Measurements from ENCODE around the gene CDK11B.

Gene CDK11B

DNA sequence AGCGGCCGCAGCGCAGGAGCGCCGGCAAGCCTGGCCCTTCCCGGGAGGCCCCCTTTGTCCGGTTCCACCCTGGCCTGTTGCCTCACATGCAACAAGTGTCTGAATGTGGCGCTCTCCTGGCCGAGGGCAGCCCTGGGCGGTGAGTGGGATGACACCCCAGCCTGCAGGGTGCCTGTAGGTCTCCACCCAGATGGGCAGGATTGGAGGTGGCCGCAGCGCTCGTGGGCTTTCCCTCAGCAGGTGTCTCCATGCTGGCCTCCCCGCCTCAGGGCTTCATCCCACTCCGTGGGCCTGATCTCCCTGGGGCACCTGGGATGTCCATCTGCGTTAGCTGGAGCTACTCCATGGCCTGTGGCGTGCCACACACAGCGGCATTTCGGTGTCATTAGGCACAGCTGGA, 42.0 kb downstream of the CDK11B start:
- ChIA-PET POLR2A (no interaction called here), CTCF (no interaction called here)
- no peak for DNase-seq (ENCODE audit: extremely low spot score)
- TF ChIP-seq ZNF384 (IDR thresholded peaks at IDR 0.05) (no peak), ARNT (IDR thresholded peaks at IDR 0.05) (no peak), NFRKB (IDR thresholded peaks at IDR 0.05) (no peak), TARDBP (IDR thresholded peaks at IDR 0.05) (no peak), FOXM1 (IDR thresholded peaks at IDR 0.05; ENCODE audit: borderline replicate concordance) (no peak), FOXK2 (IDR thresholded peaks at IDR 0.05) (no peak), FOXA1 (IDR thresholded peaks at IDR 0.05) (no peak)

DNA sequence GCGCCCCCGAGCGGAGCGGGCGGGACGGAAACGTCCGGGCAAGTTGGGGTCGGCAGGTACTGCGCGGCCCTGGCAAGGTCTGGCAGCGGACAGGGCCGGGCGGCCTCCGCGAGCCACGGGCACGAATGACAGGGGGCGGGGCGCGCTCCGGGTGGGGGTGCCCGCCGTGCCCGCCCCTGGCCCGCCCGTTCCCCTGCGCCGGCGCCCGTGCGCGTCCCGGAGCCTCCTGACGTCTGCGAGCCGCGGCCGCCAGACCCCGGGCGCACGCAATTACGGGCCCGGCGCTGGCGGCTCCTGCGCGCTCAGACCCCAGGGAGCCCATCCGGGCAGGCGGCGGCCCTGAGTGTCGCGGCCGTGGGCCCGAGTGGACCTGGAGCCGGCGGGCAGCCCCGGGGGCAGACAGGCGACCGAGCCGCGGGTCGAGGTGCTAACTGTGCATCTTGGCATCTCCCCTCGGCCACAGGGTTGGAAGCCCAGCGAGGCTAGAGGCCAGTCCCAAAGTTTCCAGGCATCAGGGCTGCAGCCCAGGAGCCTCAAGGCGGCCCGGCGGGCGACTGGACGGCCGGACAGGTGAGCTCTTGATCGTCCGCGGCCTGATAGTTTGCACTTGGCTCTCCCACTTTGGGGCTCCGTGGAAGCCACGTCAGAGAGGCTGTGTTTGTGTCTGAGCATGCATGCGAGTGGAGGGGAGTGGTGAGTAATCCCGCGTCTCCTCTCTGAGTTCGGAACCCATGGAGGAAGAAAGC, 42.6 kb downstream of the CDK11B start:
- DNase-seq (ENCODE audit: extremely low spot score) = no peak
- POLR2A ChIA-PET = interaction anchor here (0.6 to 3.3 kb wide), 18 partner anchors 9 to 227 kb away, joined by 3 to 33 read pairs (median 4); partner anchors contain the start of gene FNDC10
- CTCF ChIA-PET = interaction anchor here (0.7 kb wide), 1 partner anchor 10 kb away, joined by 3 read pairs; no protein-coding TSS in a partner anchor
- TF ChIP-seq HDGF (IDR thresholded peaks at IDR 0.05; ENCODE audit: borderline replicate concordance) (no peak), ARNT (IDR thresholded peaks at IDR 0.05) (no peak), PKNOX1 (IDR thresholded peaks at IDR 0.05) (no peak), FOXM1 (IDR thresholded peaks at IDR 0.05; ENCODE audit: borderline replicate concordance) (no peak), FOXA1 (IDR thresholded peaks at IDR 0.05) (no peak), ELF4 (IDR thresholded peaks at IDR 0.05) (no peak), NFRKB (IDR thresholded peaks at IDR 0.05) (no peak), SP1 (IDR thresholded peaks at IDR 0.05) (no peak), L3MBTL2 (conservative IDR thresholded peaks at IDR 0.05) (no peak), BHLHE40 (IDR thresholded peaks at IDR 0.05; ENCODE audit: borderline replicate concordance) (no peak), ZNF384 (IDR thresholded peaks at IDR 0.05) (no peak)

DNA sequence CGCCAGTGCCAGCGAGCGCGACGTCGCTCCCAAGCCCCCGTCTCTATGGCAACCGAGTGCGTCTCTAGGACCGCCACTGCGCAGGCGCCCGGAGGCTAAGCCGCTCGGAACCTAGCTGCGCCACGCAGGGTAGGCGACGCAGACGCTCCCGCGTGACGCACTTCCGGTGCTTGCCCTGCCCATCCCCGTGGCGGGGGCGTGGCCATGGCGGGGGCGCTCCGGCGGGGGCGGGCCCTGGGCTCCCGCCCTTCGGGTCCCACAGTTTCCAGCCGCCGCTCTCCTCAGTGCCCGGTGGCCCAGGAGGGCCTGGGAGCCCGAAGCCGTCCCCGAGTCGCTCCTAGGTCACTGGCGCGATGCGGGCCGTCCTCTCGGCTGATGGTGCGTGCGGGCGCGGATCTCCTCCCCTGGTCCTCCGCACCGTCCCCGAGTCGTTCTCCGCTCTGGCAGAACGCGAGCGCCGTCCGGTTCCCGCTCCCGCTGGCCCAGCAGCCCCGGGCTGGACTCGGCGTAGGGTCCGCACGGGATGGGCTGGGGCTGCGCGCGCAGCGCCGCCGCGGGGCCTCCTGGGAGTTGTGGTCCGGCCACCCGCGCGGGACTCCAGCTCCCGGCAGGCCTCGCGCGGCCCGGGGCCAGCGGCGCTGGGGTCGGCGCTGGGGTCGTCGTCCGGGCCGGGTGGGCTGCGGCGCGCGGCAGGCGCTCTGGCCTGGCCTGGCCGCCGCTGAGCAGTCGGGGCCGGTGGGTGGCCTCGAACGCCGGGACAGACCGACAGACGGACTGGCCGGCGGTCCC, 43.4 kb downstream of the CDK11B start, which contains the start of gene MIB2:
Gene MIB2, plus strand, starts transcription at position 245 of the 789 bp plus-strand sequence. CDS start 7,953 bp downstream, outside the sequence.
- TF ChIP-seq ARNT (IDR thresholded peaks at IDR 0.05) = peak; percentile 33; the same call in 1 of the 2 replicates
- no peak for TF ChIP-seq LEF1 (IDR thresholded peaks at IDR 0.05; ENCODE audit: borderline replicate concordance)
- no peak for TF ChIP-seq ZNF384 (IDR thresholded peaks at IDR 0.05)
- CTCF ChIA-PET = no interaction called here
- DNase-seq (ENCODE audit: extremely low spot score) = peak; percentile 100
- POLR2A ChIA-PET = interaction anchor here (0.5 to 3.3 kb wide), 21 partner anchors 9 to 675 kb away, joined by 3 to 33 read pairs (median 3); partner anchors contain the start of gene FNDC10

DNA sequence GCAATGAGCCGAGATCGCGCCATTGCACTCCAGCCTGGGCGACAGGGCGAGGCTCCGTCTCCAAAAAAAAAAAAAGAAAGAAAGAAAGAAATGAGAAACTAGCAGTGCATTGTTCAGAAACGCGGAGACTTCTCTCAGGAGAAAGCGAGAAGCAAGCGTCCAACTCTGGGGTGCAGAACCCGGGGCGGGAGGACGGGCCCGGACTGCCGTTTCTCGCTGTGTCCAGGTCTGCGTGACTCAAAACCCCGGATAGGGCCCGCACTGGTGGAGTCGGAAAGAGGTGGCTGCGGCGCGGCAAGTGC, 43.9 kb downstream of the CDK11B start:
- no peak for DNase-seq (ENCODE audit: extremely low spot score)
- no peak for TF ChIP-seq BHLHE40 (IDR thresholded peaks at IDR 0.05; ENCODE audit: borderline replicate concordance)
- no peak for TF ChIP-seq HDGF (IDR thresholded peaks at IDR 0.05; ENCODE audit: borderline replicate concordance)
- no peak for TF ChIP-seq FOXA1 (IDR thresholded peaks at IDR 0.05)
- TF ChIP-seq ELF4 (IDR thresholded peaks at IDR 0.05) = no peak
- TF ChIP-seq ARNT (IDR thresholded peaks at IDR 0.05) = no peak
- no peak for TF ChIP-seq FOXM1 (IDR thresholded peaks at IDR 0.05; ENCODE audit: borderline replicate concordance)
- TF ChIP-seq TARDBP (IDR thresholded peaks at IDR 0.05) = no peak
- no peak for TF ChIP-seq NFRKB (IDR thresholded peaks at IDR 0.05)
- TF ChIP-seq PKNOX1 (IDR thresholded peaks at IDR 0.05) = no peak
- TF ChIP-seq FOXK2 (IDR thresholded peaks at IDR 0.05) = no peak
- no peak for TF ChIP-seq CTBP1 (IDR thresholded peaks at IDR 0.05; ENCODE audit: borderline replicate concordance)
- no peak for TF ChIP-seq SUZ12 (IDR thresholded peaks at IDR 0.05)
- TF ChIP-seq L3MBTL2 (conservative IDR thresholded peaks at IDR 0.05) = no peak
- no peak for TF ChIP-seq ZNF384 (IDR thresholded peaks at IDR 0.05)
- TF ChIP-seq SP1 (IDR thresholded peaks at IDR 0.05) = no peak
- no peak for TF ChIP-seq LEF1 (IDR thresholded peaks at IDR 0.05; ENCODE audit: borderline replicate concordance)
- CTCF ChIA-PET = no interaction called here
- POLR2A ChIA-PET = interaction anchor here (1.0 to 3.3 kb wide), 10 partner anchors 8 to 103 kb away, joined by 3 to 33 read pairs (median 6); partner anchors contain the start of gene FNDC10

DNA sequence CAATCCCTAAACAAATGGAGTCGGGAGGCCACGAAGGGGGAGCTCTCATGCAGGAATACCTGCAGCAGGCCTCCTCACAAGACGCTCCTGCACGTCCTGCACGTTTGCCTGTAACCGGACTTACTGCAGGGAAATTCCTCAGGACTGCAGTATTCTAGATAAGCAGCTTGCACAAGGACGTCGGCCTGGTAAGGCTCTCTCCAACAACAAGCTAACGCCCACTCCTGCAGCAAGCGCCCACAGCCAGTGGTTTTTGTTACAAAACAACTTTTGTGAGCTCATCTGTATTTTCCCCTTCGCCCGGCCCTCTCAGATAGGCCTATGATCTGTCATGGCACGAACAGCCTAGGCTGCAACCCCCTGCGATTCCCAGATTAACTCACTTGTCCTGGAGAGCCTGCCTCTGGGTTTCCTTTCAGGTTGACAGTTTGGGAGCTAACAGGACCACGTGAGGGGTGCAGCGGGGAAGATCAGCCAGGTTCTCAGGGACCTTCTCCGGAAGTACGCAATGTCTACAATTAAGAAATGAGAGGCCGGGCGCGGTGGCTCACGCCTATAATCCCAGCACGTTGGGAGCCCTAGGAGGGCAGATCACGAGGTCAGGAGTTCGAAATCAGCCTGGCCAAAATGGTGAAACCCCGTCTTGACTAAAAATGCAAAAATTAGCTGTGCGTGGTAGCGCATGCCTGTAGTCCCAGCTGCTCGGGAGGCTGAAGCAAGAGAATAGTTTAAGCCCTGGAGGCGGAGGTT, 44.4 kb downstream of the CDK11B start:
- ChIA-PET CTCF (no interaction called here), POLR2A (interaction anchor here (0.8 to 3.3 kb wide), 9 partner anchors 8 to 103 kb away, joined by 3 to 33 read pairs (median 6); partner anchors contain the start of gene FNDC10)
- no peak for DNase-seq (ENCODE audit: extremely low spot score)
- no peak for TF ChIP-seq LEF1 (IDR thresholded peaks at IDR 0.05; ENCODE audit: borderline replicate concordance)
- peak; percentile 53; the same call in 1 of the 2 replicates for TF ChIP-seq L3MBTL2 (conservative IDR thresholded peaks at IDR 0.05)
- no peak for TF ChIP-seq TARDBP (IDR thresholded peaks at IDR 0.05)

DNA sequence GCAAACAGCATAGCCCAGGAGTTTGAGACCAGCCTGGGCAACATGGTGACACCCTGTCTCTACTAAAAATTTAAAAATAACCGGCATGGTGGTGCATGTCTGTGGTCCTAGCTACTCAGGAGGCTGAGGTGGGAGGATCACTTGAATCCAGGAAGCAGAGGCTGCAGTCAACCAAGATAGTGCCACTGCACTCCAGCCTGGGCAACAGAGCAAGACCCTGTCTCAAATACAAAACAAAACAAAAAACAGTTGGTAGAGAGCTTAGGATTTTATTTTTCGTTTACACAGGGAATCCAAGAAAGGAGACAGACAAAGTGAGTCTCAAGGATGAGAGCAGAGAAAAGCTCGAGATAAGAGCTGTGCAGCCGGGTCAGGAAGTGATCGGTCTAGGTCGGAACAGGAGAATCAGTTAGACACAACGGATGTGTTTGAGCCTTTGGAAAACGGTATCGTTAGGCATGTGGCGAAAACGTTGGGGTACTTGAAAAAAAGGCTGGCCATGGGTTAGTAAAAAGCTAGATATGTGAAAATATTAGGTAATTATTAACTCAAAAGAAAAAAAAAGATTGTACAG, 45.2 kb downstream of the CDK11B start:
- POLR2A ChIA-PET = interaction anchor here (0.8 to 3.3 kb wide), 3 partner anchors 11 to 102 kb away, joined by 3 to 33 read pairs (median 6); partner anchors contain the start of gene FNDC10

More for the DNA sequence above, 45.2 kb downstream of the CDK11B start:
- CTCF ChIA-PET = no interaction called here
- TF ChIP-seq CTBP1 (IDR thresholded peaks at IDR 0.05; ENCODE audit: borderline replicate concordance) (no peak), FOXM1 (IDR thresholded peaks at IDR 0.05; ENCODE audit: borderline replicate concordance) (no peak), LEF1 (IDR thresholded peaks at IDR 0.05; ENCODE audit: borderline replicate concordance) (no peak), ELF4 (IDR thresholded peaks at IDR 0.05) (no peak), ARNT (IDR thresholded peaks at IDR 0.05) (no peak), NFRKB (IDR thresholded peaks at IDR 0.05) (no peak), PKNOX1 (IDR thresholded peaks at IDR 0.05) (no peak), ZNF384 (IDR thresholded peaks at IDR 0.05) (no peak), SUZ12 (IDR thresholded peaks at IDR 0.05) (no peak), TARDBP (IDR thresholded peaks at IDR 0.05) (no peak), SP1 (IDR thresholded peaks at IDR 0.05) (no peak), L3MBTL2 (conservative IDR thresholded peaks at IDR 0.05) (no peak), FOXK2 (IDR thresholded peaks at IDR 0.05) (no peak), BHLHE40 (IDR thresholded peaks at IDR 0.05; ENCODE audit: borderline replicate concordance) (no peak), HDGF (IDR thresholded peaks at IDR 0.05; ENCODE audit: borderline replicate concordance) (no peak), FOXA1 (IDR thresholded peaks at IDR 0.05) (no peak)
- DNase-seq (ENCODE audit: extremely low spot score) = no peak
